SK-N-SH (cell line): Measurements from ENCODE around the gene TMEM174.

Experiments used
- CTCF ChIP-seq: fragments of 200-600 bp; sonication (generic); IDR thresholded peaks from 2 replicates; pipeline ENCODE4 v1.6.1; 2017; ENCODE audit warnings: antibody characterized with exemption, mild to moderate bottlenecking, moderate library complexity
- EP300 ChIP-seq, 2 experiments: IDR thresholded peaks; 2 replicates each; pipeline versions ENCODE4 v1.4.0 to v1.6.1; 2012; ENCODE audit warnings: borderline replicate concordance in 1 of 2, low read depth in 1 of 2, low read length in 1 of 2
- FOXM1 ChIP-seq: IDR thresholded peaks from 2 replicates; pipeline ENCODE4 v1.4.0; 2012; ENCODE audit warnings: low read depth, mild to moderate bottlenecking
- MXI1 ChIP-seq: IDR thresholded peaks from 2 replicates; pipeline ENCODE4 v1.6.1; 2012; ENCODE audit warnings: mild to moderate bottlenecking, low read depth, low read length, improper control_type of control experiment
- PBX3 ChIP-seq: IDR thresholded peaks from 2 replicates; pipeline ENCODE4; 2012
- RFX5 ChIP-seq: IDR thresholded peaks from 2 replicates; pipeline ENCODE4 v1.6.1; 2012; ENCODE audit warnings: mild to moderate bottlenecking, improper control_type of control experiment, low read length
- SIN3A ChIP-seq: IDR thresholded peaks from 2 replicates; pipeline ENCODE4 v1.6.1; 2012; ENCODE audit warnings: low read depth, mild to moderate bottlenecking, low read length, moderate library complexity, borderline replicate concordance
- TAF1 ChIP-seq: IDR thresholded peaks from 2 replicates; pipeline ENCODE4 v1.6.1; 2012; ENCODE audit warnings: low read depth, mild to moderate bottlenecking, low read length, moderate library complexity, borderline replicate concordance
- YY1 ChIP-seq: IDR thresholded peaks from 2 replicates; pipeline ENCODE4 v1.4.0; 2012; ENCODE audit warnings: low read depth, mild to moderate bottlenecking

- TF ChIP-seq CTCF: no peak
- no peak for TF ChIP-seq PBX3
- no peak for TF ChIP-seq TAF1
- no peak for TF ChIP-seq SIN3A
- TF ChIP-seq YY1: no peak
- TF ChIP-seq FOXM1: no peak
- no peak for TF ChIP-seq MXI1
- TF ChIP-seq EP300 (IDR thresholded peaks at IDR 0.05; ENCODE audit: borderline replicate concordance in 1 of 2, low read depth in 1 of 2, low read length in 1 of 2): no peak
- TF ChIP-seq RFX5: no peak
Measured at GRCh38 chr5:73125289-73125688, 47.7 kb upstream of the TMEM174 start.
